ENCODE measurements around the gene RPL39. TPM values are rescaled to one million over a fixed set of nuclear protein-coding genes. Genes with fewer than 3 reads are reported as not detected.
A peak's percentile ranks its signal among the peaks of the same experiment; 100 is the strongest.
"Not testable (repeated sequence)": the region's sequence is repeated elsewhere in the genome, so short reads cannot be mapped to it uniquely, and the experiment has no call there.

Gene RPL39
- total RNA-seq, result 1,000 to 10,000 TPM; 1,072 to 1,581 (median 1,334) TPM
- 1,000 to 10,000 TPM; 4,009 to 6,099 (median 4,489) TPM for polyA plus RNA-seq
- long read RNA-seq, donor 1, transcript RPL39-201 (3 exons, 401 nt), result major isoform, 175 of 178 reads
- long read RNA-seq, donor 1, partial matches to known transcripts, result 2 of 178 reads
- long read RNA-seq, donor 1, other reads (novel, unspliced or antisense), result 0 of 178 reads
- long read RNA-seq, donor 2, partial matches to known transcripts, result 0 of 3 reads
- long read RNA-seq, donor 2, other reads (novel, unspliced or antisense), result 0 of 3 reads

DNA sequence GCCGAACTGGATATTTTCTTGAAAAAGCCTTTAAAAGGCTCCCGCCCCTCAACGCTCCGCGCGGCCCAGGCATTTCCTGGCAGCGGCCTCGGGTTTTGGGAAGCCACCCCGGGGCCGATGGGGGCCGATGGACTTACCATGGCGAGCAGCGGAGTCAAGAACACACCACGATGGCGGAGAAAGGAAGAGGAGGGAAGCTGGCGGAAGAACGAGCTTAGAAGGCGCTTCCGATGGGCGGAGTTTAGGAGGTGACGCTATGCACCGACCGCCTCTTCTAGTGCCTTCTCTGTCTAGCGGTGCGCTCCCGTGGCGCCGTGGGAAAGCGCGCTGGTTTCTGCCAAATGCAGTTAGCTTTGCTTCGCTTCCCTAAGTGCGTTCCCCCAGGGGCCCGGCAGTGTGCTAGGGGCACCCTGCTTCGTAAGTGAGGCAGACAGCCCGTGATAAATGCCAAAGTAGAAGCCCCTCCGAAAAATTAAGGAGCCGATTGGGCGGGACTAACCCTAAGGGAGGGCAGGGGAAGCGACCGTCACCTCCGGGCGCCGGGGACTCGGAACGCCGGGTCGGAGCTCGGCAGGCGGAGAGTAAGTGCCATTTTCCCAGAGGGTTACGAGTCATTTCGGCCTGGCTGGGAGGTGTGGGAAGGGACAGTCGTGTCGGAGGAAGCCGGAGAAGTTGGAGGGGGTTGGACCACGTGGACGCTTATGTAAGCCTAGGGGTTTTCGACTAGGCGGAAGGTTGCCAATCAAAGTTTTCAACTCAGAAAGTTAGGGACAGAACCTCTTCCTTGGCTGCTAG is at the start of gene RPL39:
Gene RPL39 (minus strand): TSS at position 194 of the 795 bp plus-strand sequence. CDS start 54 bp downstream, at position 140.
- Histone ChIP-seq H3K4me3 (peak within 1 kb of the TSS; percentile 81), H3K9me3 (no peaks in the 10 kb centered on the region), H3K4me1 (peaks cover 4% of the 10 kb centered on the region), H3K27ac (peak within 1 kb of the TSS; percentile 88), H3K27me3 (ENCODE audit: insufficient read depth in 3 of 3, low read length in 2 of 3) (no peaks in the 10 kb centered on the region), H3K36me3 (ENCODE audit: insufficient read depth in 1 of 2, low read depth in 1 of 2) (peaks cover 3 to 32% of the 10 kb centered on the region in 2 donors)
- WGBS, 3 donors, result 0 to 29% (median 1%) methylated on average over 47 to 58 of the region's 58 CpGs
- intact Hi-C loops (cut with DNase I), result loop anchor here in 1 of 2 donors (5.0 kb wide), 2 partner anchors 61 to 81 kb away; partner anchors contain the start of genes NDUFA1, RNF113A and UPF3B
- peak; percentile 79 to 89 for DNase-seq
- TF ChIP-seq, protein P1, sequence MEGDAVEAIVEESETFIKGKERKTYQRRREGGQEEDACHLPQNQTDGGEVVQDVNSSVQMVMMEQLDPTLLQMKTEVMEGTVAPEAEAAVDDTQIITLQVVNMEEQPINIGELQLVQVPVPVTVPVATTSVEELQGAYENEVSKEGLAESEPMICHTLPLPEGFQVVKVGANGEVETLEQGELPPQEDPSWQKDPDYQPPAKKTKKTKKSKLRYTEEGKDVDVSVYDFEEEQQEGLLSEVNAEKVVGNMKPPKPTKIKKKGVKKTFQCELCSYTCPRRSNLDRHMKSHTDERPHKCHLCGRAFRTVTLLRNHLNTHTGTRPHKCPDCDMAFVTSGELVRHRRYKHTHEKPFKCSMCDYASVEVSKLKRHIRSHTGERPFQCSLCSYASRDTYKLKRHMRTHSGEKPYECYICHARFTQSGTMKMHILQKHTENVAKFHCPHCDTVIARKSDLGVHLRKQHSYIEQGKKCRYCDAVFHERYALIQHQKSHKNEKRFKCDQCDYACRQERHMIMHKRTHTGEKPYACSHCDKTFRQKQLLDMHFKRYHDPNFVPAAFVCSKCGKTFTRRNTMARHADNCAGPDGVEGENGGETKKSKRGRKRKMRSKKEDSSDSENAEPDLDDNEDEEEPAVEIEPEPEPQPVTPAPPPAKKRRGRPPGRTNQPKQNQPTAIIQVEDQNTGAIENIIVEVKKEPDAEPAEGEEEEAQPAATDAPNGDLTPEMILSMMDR (IDR thresholded peaks at IDR 0.05), result no peak
- ATAC-seq, result peak; percentile 94 to 97 (median 94)

DNA sequence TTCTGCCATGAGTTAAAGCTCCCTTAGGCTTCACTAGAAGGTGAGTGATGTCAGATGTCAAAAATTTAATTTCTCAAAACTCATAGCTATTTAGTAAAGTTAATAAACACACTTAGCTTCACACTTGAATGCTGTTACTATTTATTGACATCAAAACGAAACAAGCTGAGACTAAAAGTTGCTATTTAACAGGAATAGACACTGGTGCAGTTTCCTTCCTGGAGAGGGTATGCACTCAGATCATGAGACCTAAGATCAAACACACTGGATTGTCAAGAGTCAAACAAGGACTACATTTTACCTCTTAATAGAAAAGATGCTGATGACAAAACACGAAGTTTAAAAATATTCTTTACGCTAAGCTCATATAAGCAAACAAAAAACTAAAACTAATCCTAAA is 42.5 kb upstream of the RPL39 start:
- intact Hi-C loops (cut with DNase I), result no loop called here
- Histone ChIP-seq H3K27me3 (ENCODE audit: insufficient read depth in 3 of 3, low read length in 2 of 3) (no peaks in the 10 kb centered on the region), H3K9me3 (no peaks in the 10 kb centered on the region), H3K4me3 (no peak overlapping the region), H3K4me1 (no peaks in the 10 kb centered on the region), H3K27ac (no peak overlapping the region), H3K36me3 (ENCODE audit: insufficient read depth in 1 of 2, low read depth in 1 of 2) (peaks cover 0 to 85% of the 10 kb centered on the region in 2 donors)
- DNase-seq (no peak), ATAC-seq (no peak)
- TF ChIP-seq, protein P1 (IDR thresholded peaks at IDR 0.05), result no peak
- 85 to 94% (median 92%) methylated on average over 3 of the region's 3 CpGs for WGBS, 3 donors

DNA sequence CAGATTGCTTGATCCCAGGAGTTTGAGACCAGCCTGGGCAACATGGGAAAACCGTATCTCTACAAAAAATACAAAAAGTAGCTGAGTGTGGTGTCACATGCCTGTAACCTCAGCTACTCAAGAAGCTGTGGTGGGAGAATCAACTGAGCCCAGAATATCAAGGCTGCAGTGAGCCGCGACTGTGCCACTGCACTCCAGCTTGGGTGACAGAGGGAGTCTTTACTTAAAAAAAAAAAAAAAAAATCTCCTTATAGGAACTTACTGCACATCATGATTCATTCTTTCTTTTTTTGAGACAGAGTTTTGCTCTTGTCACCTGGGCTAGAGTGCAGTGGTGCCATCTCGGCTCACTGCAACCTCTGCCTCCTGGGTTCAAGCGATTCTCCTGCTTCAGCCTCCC is 37.0 kb upstream of the RPL39 start:
- 84 to 96% (median 93%) methylated on average over 4 to 5 of the region's 5 CpGs for WGBS, 3 donors
- DNase-seq (no peak), ATAC-seq (no peak)
- TF ChIP-seq, protein P1 (IDR thresholded peaks at IDR 0.05), result no peak
- Histone ChIP-seq H3K4me1 (no peaks in the 10 kb centered on the region), H3K4me3 (no peak overlapping the region), H3K27ac (no peak overlapping the region), H3K27me3 (ENCODE audit: insufficient read depth in 3 of 3, low read length in 2 of 3) (no peaks in the 10 kb centered on the region), H3K9me3 (no peaks in the 10 kb centered on the region), H3K36me3 (ENCODE audit: insufficient read depth in 1 of 2, low read depth in 1 of 2) (peaks cover 0 to 35% of the 10 kb centered on the region in 2 donors)
- intact Hi-C loops (cut with DNase I), result no loop called here

DNA sequence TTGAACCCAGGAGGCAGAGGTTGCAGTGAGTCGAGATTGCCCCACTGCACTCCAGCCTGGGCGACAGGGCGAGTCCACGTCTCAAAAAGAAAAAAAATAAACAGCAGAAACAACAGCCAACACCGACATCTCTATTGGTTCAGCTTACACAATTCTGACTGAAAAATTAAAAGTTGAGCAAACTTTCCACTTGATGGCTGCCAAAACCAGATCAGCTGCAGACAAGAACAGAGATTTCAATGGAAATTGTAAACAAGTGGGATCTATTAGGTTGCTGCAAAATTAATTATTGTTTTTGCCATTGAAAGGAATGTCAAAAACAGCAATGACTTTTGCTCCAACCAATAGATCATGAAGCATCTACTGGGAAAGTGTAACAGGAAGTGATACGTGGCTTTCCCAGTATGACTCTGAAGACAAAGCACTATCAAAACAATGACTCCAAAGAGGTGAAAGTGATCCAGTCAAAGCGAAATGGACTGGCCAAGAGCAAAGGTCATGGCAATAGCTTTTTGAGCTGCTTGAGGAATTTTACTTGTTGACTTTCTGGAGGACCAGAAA is 35.0 kb upstream of the RPL39 start:
- TF ChIP-seq, protein P1 (IDR thresholded peaks at IDR 0.05), result no peak
- 67% methylated on average over 7 of the region's 7 CpGs for WGBS, 3 donors
- Histone ChIP-seq H3K36me3 (ENCODE audit: insufficient read depth in 1 of 2, low read depth in 1 of 2) (peaks cover 0 to 17% of the 10 kb centered on the region in 2 donors), H3K9me3 (no peaks in the 10 kb centered on the region), H3K27me3 (ENCODE audit: insufficient read depth in 3 of 3, low read length in 2 of 3) (no peaks in the 10 kb centered on the region), H3K4me3 (no peak overlapping the region), H3K27ac (no peak overlapping the region), H3K4me1 (no peaks in the 10 kb centered on the region)
- no peak for DNase-seq
- intact Hi-C loops (cut with DNase I), result no loop called here
- no peak for ATAC-seq

DNA sequence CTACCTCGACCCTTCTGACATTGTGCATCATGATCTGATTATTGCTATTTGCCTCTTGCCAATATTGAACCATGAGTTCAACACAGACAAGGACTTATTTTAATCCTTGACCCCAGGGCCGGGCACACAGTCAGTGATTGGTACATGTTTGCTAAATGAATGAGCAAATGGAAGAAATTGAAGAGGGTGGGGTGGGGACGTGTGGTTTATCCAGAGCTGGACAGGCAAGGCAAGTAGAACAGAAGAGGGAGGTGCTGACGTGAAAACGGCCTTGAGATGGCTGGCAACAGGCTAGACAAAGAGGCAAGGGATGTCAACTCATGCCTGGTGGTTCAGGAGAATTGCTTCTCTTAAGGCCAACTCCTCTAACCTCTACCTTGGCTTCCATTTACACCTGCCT is 32.8 kb upstream of the RPL39 start:
- intact Hi-C loops (cut with DNase I); ATAC-seq; H3K9me3 ChIP-seq; DNase-seq; H3K27ac ChIP-seq; H3K27me3 ChIP-seq (ENCODE audit: insufficient read depth in 3 of 3, low read length in 2 of 3); H3K4me1 ChIP-seq; H3K4me3 ChIP-seq; H3K36me3 ChIP-seq (ENCODE audit: insufficient read depth in 1 of 2, low read depth in 1 of 2): not testable (repeated sequence)
- WGBS, 3 donors, result 94% methylated on average over 2 of the region's 5 CpGs; no CpG with 5 or more reads in 2 of the 3 donors

DNA sequence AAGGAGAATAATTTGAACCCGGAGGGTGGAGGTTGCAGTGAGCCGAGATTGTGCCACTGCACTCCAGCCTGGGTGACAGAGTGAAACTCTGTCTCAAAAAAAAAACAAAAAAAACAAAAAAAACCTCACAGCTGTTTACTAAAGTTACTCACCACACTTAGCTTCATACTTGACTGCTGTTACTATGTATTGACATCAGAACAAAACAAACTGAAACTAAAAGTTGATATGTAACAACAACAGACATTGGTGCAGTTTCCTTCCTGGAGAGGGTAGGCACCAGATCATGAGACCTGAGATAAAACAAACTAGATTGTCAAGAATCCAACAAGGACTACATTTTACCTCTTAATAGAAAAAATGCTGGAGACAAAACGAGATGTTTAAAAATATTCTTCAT is 30.3 kb upstream of the RPL39 start:
- H3K9me3 ChIP-seq; H3K36me3 ChIP-seq (ENCODE audit: insufficient read depth in 1 of 2, low read depth in 1 of 2); DNase-seq; H3K4me1 ChIP-seq; ATAC-seq; H3K27me3 ChIP-seq (ENCODE audit: insufficient read depth in 3 of 3, low read length in 2 of 3); intact Hi-C loops (cut with DNase I); H3K4me3 ChIP-seq; H3K27ac ChIP-seq: not testable (repeated sequence)
- 59 to 80% (median 73%) methylated on average over 3 of the region's 3 CpGs for WGBS, 3 donors

Measured in psoas muscle (tissue), 8 donors.